A673 (cell line): ENCODE data around the gene PKNOX2. TPM values are rescaled to one million over a fixed set of nuclear protein-coding genes. Genes with fewer than 3 reads are reported as not detected.

Experiments used
- BruUV-seq: library from RNA; stranded (reverse); fragments of 400-500 nt; replicated peaks from 2 replicates; lab custom pipeline; 2021; lab: Mats Ljungman, UMichigan
- CTCF ChIA-PET: fragments of 300-600 bp; sonication (Branson Sonifier 250); formaldehyde crosslinking; loops from one replicate; lab custom pipeline; 2022; ENCODE audit warnings: antibody characterized with exemption; lab: Charles Lee
- POLR2A ChIA-PET: fragments of 300-600 bp; sonication (Branson Sonifier 250); formaldehyde crosslinking; loops from one replicate; lab custom pipeline; 2022; ENCODE audit warnings: antibody characterized with exemption; ENCODE audit not compliant: low non-redundant PET; lab: Charles Lee
- DNase-seq: peaks from one replicate; pipeline ENCODE4 v3.0.0-alpha.2; 2015; ENCODE audit warnings: low spot score
- H3K27ac ChIP-seq: fragments of 200-600 bp; sonication (generic); 2 replicates; pipeline ENCODE4 v1.5.1; 2016; ENCODE audit warnings: mixed run types, low read depth, mild to moderate bottlenecking, mixed read lengths, antibody characterized with exemption, low read length; ENCODE audit not compliant: poor library complexity, severe bottlenecking
- H3K27me3 ChIP-seq: fragments of 200-600 bp; sonication (generic); replicated peaks from 2 replicates; pipeline ENCODE4 v1.6.1; 2017; ENCODE audit warnings: mixed run types, low read depth, mild to moderate bottlenecking, mixed read lengths, antibody characterized with exemption, low read length; ENCODE audit not compliant: insufficient read depth, poor library complexity
- H3K36me3 ChIP-seq: fragments of 200-600 bp; sonication (generic); 2 replicates; pipeline ENCODE4 v1.6.1; 2016; ENCODE audit warnings: mixed run types, mild to moderate bottlenecking, mixed read lengths, antibody characterized with exemption, low read length; ENCODE audit not compliant: insufficient read depth, poor library complexity, severe bottlenecking
- H3K4me1 ChIP-seq: fragments of 200-600 bp; sonication (generic); 2 replicates; pipeline ENCODE4 v1.6.1; 2017; ENCODE audit warnings: mixed run types, mild to moderate bottlenecking, mixed read lengths, antibody characterized with exemption, low read length; ENCODE audit not compliant: insufficient read depth, poor library complexity, severe bottlenecking
- H3K4me3 ChIP-seq: fragments of 200-600 bp; sonication (generic); 2 replicates; pipeline ENCODE4 v1.5.1; 2016; ENCODE audit warnings: low read depth, mixed run types, mild to moderate bottlenecking, mixed read lengths, low read length; ENCODE audit not compliant: poor library complexity, severe bottlenecking
- H3K9me3 ChIP-seq: fragments of 200-600 bp; sonication (generic); 2 replicates; pipeline ENCODE4 v1.6.1; 2016; ENCODE audit warnings: mixed run types, low read depth, mild to moderate bottlenecking, mixed read lengths, antibody characterized with exemption, low read length; ENCODE audit not compliant: poor library complexity, severe bottlenecking
- CTCF ChIP-seq: fragments of 300-800, 200-600 bp; sonication (generic); conservative IDR thresholded peaks from 2 replicates; pipeline ENCODE4 v1.5.1; 2017; ENCODE audit warnings: low read depth, mild to moderate bottlenecking, antibody characterized with exemption, low read length, moderate library complexity, mixed read lengths
- EZH2 ChIP-seq: fragments of 200-600 bp; sonication (generic); IDR thresholded peaks from 2 replicates; pipeline ENCODE4 v1.6.1; 2017; ENCODE audit warnings: borderline replicate concordance, low read depth, mild to moderate bottlenecking, mixed read lengths, antibody characterized with exemption, low read length; ENCODE audit not compliant: poor library complexity, severe bottlenecking
- intact Hi-C: fragments of 100-400 bp; cut with micrococcal nuclease; formaldehyde crosslinking; loops from one replicate; pipeline ENCODE4 v1.10.0; 2022; ENCODE audit not compliant: unreplicated experiment
- total RNA-seq: library from RNA; stranded (reverse); gene quantifications from 2 replicates; pipeline ENCODE4 v1.2.3, GENCODE V29; 2021

Gene PKNOX2
- total RNA-seq, 1 experiment from 2014 or later = 1.1 TPM

- H3K4me1 ChIP-seq = no peaks in the 10 kb centered on the region
- ChIA-PET CTCF (no interaction called here), POLR2A (no interaction called here)
- BruUV-seq = no TSS peak
- TF ChIP-seq EZH2 = no peak
- TF ChIP-seq CTCF = no peak
- peaks cover 44% of the 10 kb centered on the region for H3K27me3 ChIP-seq
- no peak overlapping the region for H3K27ac ChIP-seq
- H3K4me3 ChIP-seq = no peak overlapping the region
- DNase-seq = no peak
- H3K36me3 ChIP-seq = no peaks in the 10 kb centered on the region
- intact Hi-C loops = no loop called here
- no peaks in the 10 kb centered on the region for H3K9me3 ChIP-seq
Observed at GRCh38 chr11:125380756-125381445, 216.3 kb downstream of the PKNOX2 start.

GRCh38 chr11:125381499-125382044 is 217.0 kb downstream of the PKNOX2 start:
- no peak for TF ChIP-seq CTCF
- no peak for TF ChIP-seq EZH2
- Histone ChIP-seq H3K36me3 (no peaks in the 10 kb centered on the region), H3K4me1 (no peaks in the 10 kb centered on the region), H3K9me3 (no peaks in the 10 kb centered on the region), H3K27ac (no peak overlapping the region), H3K27me3 (peaks cover 38% of the 10 kb centered on the region), H3K4me3 (no peak overlapping the region)
- CTCF ChIA-PET = no interaction called here
- DNase-seq = no peak
- intact Hi-C loops = no loop called here
- no TSS peak for BruUV-seq
- POLR2A ChIA-PET = no interaction called here

- POLR2A ChIA-PET = no interaction called here
- no peaks in the 10 kb centered on the region for H3K9me3 ChIP-seq
- BruUV-seq = no TSS peak
Observed at GRCh38 chr11:125382314-125382791, 217.8 kb downstream of the PKNOX2 start.

More at GRCh38 chr11:125382314-125382791, 217.8 kb downstream of the PKNOX2 start:
- H3K4me1 ChIP-seq = no peaks in the 10 kb centered on the region
- H3K27ac ChIP-seq = no peak overlapping the region
- H3K4me3 ChIP-seq = no peak overlapping the region
- intact Hi-C loops = no loop called here
- no peaks in the 10 kb centered on the region for H3K36me3 ChIP-seq
- CTCF ChIA-PET = no interaction called here
- H3K27me3 ChIP-seq = peaks cover 32% of the 10 kb centered on the region
- TF ChIP-seq EZH2 = no peak
- no peak for TF ChIP-seq CTCF
- DNase-seq = no peak
